ENCODE data around the gene ITIH2.
A peak's percentile ranks its signal among the peaks of the same experiment; 100 is the strongest.

ITIH2 gene

DNA sequence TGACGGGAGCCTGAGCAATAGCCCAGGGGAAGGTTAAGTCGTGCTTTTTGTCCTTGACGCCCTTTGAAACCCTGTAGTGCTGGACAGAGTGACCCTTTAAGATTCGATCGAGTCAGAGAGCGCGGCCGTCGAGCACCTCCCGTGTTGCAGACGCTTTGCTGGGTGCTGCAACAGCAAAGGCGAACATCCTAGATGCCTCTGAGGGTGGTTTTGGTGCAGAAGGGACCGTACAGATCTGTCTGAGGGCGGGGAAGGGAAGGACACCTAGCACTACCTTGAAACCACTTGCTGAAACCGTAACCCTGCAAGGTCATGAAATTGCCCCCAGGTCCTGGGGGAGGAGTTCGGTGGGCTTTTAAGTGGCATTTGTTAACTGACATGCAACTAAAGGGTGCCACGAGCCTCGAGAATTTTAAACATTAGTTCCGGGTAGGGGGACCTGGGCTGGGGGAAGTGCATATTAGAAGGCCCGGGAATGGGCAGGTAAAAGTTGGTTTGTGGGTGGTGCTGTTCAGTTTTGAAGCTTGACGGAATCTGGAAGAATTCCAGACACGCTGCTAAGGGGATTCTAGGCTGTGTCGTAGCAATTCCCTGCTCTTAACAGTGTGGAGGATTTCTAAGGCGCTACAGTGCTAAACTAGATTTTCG, 85.6 kb downstream of the ITIH2 start:
- TF ChIP-seq, protein P1, sequence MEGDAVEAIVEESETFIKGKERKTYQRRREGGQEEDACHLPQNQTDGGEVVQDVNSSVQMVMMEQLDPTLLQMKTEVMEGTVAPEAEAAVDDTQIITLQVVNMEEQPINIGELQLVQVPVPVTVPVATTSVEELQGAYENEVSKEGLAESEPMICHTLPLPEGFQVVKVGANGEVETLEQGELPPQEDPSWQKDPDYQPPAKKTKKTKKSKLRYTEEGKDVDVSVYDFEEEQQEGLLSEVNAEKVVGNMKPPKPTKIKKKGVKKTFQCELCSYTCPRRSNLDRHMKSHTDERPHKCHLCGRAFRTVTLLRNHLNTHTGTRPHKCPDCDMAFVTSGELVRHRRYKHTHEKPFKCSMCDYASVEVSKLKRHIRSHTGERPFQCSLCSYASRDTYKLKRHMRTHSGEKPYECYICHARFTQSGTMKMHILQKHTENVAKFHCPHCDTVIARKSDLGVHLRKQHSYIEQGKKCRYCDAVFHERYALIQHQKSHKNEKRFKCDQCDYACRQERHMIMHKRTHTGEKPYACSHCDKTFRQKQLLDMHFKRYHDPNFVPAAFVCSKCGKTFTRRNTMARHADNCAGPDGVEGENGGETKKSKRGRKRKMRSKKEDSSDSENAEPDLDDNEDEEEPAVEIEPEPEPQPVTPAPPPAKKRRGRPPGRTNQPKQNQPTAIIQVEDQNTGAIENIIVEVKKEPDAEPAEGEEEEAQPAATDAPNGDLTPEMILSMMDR (IDR thresholded peaks at IDR 0.05; ENCODE audit: control insufficient read depth, extremely low read depth, insufficient read depth): no peak
- peak overlapping the region; percentile 83 for H3K4me3 ChIP-seq (ENCODE audit: low read depth, low read length)
- DNase-seq (ENCODE audit: low read depth): no peak

DNA sequence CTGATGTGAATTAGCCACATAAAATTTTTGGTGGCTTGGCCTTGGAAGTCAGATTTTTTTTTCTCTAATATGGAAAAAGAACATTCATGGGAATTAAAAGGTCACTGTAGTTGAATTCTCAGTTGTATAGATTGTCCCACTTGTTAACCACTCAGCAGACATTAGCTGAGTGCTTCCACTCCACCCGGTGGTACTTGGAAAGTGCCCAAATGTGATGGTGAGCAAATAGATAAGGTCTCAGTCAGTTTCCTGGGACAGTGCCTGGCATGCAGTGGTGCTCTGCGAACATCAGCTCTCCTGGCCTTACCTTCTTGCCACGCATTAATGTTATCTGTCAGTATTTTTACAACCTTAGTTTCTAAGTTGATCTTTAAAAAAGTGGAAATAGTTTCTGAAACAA, 86.3 kb downstream of the ITIH2 start:
- DNase-seq (ENCODE audit: low read depth): no peak
- peak overlapping the region; percentile 83 for H3K4me3 ChIP-seq (ENCODE audit: low read depth, low read length)

DNA sequence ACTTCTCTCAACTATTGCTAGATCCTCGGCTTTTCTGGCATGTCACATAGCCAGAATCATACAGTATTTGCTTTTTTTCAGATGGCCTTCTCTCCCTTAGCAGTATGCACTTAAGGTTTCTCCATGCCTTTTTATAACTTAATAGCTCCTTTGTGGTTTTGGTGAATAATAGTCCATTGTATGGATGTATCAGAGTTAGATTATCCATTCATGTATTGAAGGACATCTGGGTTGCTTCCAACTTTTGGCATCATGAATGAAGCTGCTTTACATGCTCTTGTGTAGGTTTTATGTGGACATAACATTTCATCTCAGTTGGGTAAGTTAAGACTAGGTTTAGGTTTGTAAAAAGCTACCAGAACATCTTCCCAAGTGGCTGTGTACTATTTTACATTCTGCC, 89.4 kb downstream of the ITIH2 start:
- H3K4me3 ChIP-seq (ENCODE audit: low read depth, low read length): no peak overlapping the region
- TF ChIP-seq, protein P1 (IDR thresholded peaks at IDR 0.05; ENCODE audit: control insufficient read depth, extremely low read depth, insufficient read depth): no peak
- no peak for DNase-seq (ENCODE audit: low read depth)

More for the DNA sequence above, 86.3 kb downstream of the ITIH2 start:
- TF ChIP-seq, protein P1 (IDR thresholded peaks at IDR 0.05; ENCODE audit: control insufficient read depth, extremely low read depth, insufficient read depth): no peak

DNA sequence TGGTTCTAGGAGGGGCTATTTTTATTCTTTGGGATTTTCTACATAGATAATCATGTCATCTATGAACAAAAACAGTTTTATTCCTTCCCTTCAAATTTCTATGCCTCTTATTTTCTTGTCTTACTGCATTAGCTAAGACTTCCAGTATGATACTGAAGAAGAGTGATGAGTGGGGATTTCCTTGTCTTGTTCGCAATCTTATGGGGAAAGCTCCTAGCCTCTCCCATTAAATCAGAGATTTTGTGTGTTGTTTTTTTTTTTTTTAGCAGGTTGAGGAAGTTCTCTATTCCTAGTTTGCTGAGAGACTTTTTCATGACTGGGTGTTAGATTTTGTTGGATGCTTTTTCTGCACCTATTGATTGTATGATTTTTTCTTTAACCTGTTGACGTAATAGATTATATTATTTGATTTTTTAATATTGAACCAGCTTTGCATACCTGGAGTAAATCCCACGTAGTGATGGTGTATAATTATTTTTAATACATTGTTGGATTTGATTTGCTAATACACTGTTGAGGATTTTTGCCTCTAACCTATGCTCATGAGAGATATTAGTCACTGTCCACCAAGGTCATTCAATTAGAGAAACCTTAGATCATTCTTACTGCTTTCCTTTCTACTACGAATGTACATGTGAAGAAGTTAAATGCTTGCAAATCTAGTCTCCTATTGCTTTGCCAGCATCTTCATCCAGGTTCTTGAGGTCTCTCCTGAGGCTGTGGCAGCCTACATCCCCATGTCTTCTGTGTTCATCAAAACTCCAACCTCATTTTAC, 91.3 kb downstream of the ITIH2 start:
- TF ChIP-seq, protein P1 (IDR thresholded peaks at IDR 0.05; ENCODE audit: control insufficient read depth, extremely low read depth, insufficient read depth): no peak
- DNase-seq (ENCODE audit: low read depth): no peak

DNA sequence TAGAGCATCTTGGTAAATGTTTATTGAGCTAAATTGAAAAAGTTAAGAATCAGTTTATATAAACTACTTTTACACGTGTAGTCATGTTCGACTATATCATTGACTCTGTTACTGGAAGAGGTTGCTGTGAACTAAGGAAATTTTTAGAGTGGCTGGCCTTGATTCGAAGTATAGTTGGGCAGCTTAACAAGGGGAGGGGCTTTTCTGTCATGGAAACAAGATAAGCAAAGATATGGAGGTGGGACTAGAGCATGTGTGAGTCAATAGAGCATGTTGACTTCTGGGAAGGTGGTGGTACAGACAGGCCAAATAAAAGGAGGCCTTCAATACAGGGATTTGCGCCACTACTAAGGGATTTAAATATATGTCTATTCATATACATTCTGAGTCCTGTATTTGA, 92.5 kb downstream of the ITIH2 start:
- DNase-seq (ENCODE audit: low read depth): no peak
- TF ChIP-seq, protein P1 (IDR thresholded peaks at IDR 0.05; ENCODE audit: control insufficient read depth, extremely low read depth, insufficient read depth): no peak

More for the DNA sequence above, 91.3 kb downstream of the ITIH2 start:
- no peak overlapping the region for H3K4me3 ChIP-seq (ENCODE audit: low read depth, low read length)

DNA sequence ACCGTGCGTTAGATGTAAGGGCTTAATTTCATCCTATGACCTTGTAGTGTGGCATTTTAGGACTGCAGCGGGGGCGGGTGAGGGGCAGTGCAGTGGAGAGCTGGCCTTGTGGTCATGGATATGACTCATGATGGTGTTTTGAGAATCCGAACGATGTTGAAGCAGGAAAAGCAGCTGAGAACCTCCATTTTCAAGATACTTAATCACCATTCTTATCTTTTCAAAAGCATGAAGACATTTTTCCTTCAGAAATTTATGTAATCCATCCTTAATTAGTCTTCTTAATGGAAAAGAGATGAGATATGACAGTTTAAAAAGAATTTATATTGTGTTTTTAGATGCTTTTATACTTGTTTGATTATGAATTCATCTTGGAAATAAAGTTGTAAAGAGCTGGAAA, 94.5 kb downstream of the ITIH2 start:
- H3K4me3 ChIP-seq (ENCODE audit: low read depth, low read length): no peak overlapping the region
- no peak for DNase-seq (ENCODE audit: low read depth)
- TF ChIP-seq, protein P1 (IDR thresholded peaks at IDR 0.05; ENCODE audit: control insufficient read depth, extremely low read depth, insufficient read depth): no peak

More for the DNA sequence above, 92.5 kb downstream of the ITIH2 start:
- no peak overlapping the region for H3K4me3 ChIP-seq (ENCODE audit: low read depth, low read length)

All from LNCaP clone FGC (cell line).